Adrenal gland (tissue), 5 donors: ENCODE measurements around the gene FAM228B.

Source experiments
- CTCF ChIP-seq, 6 experiments: fragments of 450-650 bp in 4 of 6; fragments of 200-600 bp in 2 of 6; sonication (generic) in 1 of 6; IDR thresholded peaks; 1 replicate in 5 of 6; 2 replicates in 1 of 6; pipeline versions ENCODE4 v1.5.1 to v1.8.0; 2016 to 2021; ENCODE audit warnings: antibody characterized with exemption in 6 of 6, mild to moderate bottlenecking in 2 of 6, moderate library complexity in 1 of 6
- POLR2A ChIP-seq, 2 donors: fragments of 450-650 bp; IDR thresholded peaks; one replicate each; pipeline ENCODE4 v1.6.1; 2017; ENCODE audit warnings: antibody characterized with exemption in 2 of 2, mild to moderate bottlenecking in 2 of 2, moderate library complexity in 1 of 2
- donor health status: DM: no; HTN: no; CAD: no.

DNA sequence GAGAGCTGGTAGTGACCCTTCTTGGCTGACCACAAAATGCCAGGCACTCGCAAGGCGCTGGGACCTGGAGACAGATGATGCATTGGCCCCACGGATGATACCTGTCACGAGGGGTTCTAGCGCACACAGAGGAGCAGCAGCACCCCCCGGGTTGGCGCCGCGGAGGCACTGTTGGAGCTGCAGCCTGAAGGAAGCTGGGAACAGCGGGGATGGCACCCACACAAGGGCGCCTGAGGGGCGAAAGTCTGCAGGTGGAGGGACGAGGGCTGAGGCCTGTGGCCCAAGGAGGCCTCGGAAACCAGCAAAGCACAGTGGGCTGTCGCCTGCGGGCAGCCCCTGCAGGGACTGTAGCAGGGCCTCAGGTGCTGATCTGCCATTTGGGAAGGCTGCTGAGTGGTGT, 85.2 kb downstream of the FAM228B start:
- TF ChIP-seq CTCF (IDR thresholded peaks at IDR 0.05) (no peak), POLR2A (IDR thresholded peaks at IDR 0.05) (no peak)
